Ishikawa (cell line): ENCODE data around the gene ACOXL.

Source experiments
- CEBPB ChIP-seq: IDR thresholded peaks from 2 replicates; pipeline ENCODE4 v1.6.1; 2012
- CREB1 ChIP-seq: IDR thresholded peaks from 2 replicates; pipeline ENCODE4 v1.6.1; 2012; ENCODE audit warnings: low read depth
- EGR1 ChIP-seq: IDR thresholded peaks from 2 replicates; pipeline ENCODE4 v1.6.1; 2012
- EP300 ChIP-seq: IDR thresholded peaks from 2 replicates; pipeline ENCODE4 v1.6.1; 2012; ENCODE audit warnings: borderline replicate concordance
- FOXM1 ChIP-seq: IDR thresholded peaks from 2 replicates; pipeline ENCODE4 v1.6.1; 2012; ENCODE audit warnings: low read depth, borderline replicate concordance
- NFIC ChIP-seq: IDR thresholded peaks from 2 replicates; pipeline ENCODE4 v1.6.1; 2012
- RAD21 ChIP-seq: IDR thresholded peaks from 2 replicates; pipeline ENCODE4 v1.6.1; 2012; ENCODE audit warnings: low read depth
- TAF1 ChIP-seq: IDR thresholded peaks from 2 replicates; pipeline ENCODE4 v1.6.1; 2012; ENCODE audit warnings: low read depth, mild to moderate bottlenecking
- TCF12 ChIP-seq: IDR thresholded peaks from 2 replicates; pipeline ENCODE4 v1.6.1; 2012; ENCODE audit warnings: low read depth
- TEAD4 ChIP-seq: IDR thresholded peaks from 2 replicates; pipeline ENCODE4 v1.6.1; 2012
- YY1 ChIP-seq: IDR thresholded peaks from 2 replicates; pipeline ENCODE4 v1.6.1; 2012; ENCODE audit warnings: low read depth
- ZBTB7A ChIP-seq: IDR thresholded peaks from 2 replicates; pipeline ENCODE4 v1.6.1; 2012; ENCODE audit warnings: low read depth
- TF ChIP-seq, protein P1 (sequence below): IDR thresholded peaks from 2 replicates; pipeline ENCODE4 v1.6.1; 2012
- TF ChIP-seq, protein P2 (sequence below): IDR thresholded peaks from 2 replicates; pipeline ENCODE4 v1.6.1; 2012; ENCODE audit warnings: low read depth, mild to moderate bottlenecking
- TF ChIP-seq, protein P3 (sequence below): IDR thresholded peaks from 2 replicates; pipeline ENCODE4 v1.6.1; 2012

Gene ACOXL

DNA sequence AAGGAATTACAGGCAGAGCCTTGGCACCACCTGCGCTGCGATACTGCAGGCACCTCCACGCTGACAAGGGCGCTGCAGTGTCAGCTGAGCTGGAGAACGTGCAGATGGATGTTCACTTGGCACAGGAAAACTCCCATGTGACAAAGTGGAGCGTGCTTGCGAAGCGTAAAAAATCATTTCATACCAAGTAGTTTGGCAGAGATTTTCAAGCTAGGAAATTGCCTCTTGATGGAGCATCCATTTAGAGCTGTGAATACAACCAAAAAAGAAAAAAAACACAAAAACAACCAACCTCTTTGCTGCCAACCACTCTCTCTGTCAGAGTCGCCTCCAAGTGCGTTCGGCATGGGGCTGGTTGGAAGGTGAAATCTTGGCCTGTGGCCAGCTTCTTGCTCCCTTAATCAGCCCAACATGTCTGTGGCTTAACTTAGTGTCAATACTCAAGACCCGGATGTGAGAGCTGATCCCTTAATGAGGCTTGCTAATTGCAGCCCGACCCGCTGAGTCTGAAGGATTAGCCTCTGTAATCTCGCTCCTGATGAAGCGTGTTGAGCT is 38.1 kb downstream of the ACOXL start:
- TF ChIP-seq ZBTB7A (no peak), TCF12 (no peak), EGR1 (no peak), TAF1 (no peak), CREB1 (no peak), CEBPB (no peak), TEAD4 (no peak), FOXM1 (no peak), EP300 (no peak), NFIC (no peak), YY1 (no peak), RAD21 (no peak)
- TF ChIP-seq, protein P1, sequence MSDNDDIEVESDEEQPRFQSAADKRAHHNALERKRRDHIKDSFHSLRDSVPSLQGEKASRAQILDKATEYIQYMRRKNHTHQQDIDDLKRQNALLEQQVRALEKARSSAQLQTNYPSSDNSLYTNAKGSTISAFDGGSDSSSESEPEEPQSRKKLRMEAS: no peak
- TF ChIP-seq, protein P2, sequence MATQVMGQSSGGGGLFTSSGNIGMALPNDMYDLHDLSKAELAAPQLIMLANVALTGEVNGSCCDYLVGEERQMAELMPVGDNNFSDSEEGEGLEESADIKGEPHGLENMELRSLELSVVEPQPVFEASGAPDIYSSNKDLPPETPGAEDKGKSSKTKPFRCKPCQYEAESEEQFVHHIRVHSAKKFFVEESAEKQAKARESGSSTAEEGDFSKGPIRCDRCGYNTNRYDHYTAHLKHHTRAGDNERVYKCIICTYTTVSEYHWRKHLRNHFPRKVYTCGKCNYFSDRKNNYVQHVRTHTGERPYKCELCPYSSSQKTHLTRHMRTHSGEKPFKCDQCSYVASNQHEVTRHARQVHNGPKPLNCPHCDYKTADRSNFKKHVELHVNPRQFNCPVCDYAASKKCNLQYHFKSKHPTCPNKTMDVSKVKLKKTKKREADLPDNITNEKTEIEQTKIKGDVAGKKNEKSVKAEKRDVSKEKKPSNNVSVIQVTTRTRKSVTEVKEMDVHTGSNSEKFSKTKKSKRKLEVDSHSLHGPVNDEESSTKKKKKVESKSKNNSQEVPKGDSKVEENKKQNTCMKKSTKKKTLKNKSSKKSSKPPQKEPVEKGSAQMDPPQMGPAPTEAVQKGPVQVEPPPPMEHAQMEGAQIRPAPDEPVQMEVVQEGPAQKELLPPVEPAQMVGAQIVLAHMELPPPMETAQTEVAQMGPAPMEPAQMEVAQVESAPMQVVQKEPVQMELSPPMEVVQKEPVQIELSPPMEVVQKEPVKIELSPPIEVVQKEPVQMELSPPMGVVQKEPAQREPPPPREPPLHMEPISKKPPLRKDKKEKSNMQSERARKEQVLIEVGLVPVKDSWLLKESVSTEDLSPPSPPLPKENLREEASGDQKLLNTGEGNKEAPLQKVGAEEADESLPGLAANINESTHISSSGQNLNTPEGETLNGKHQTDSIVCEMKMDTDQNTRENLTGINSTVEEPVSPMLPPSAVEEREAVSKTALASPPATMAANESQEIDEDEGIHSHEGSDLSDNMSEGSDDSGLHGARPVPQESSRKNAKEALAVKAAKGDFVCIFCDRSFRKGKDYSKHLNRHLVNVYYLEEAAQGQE: no peak
- TF ChIP-seq, protein P3, sequence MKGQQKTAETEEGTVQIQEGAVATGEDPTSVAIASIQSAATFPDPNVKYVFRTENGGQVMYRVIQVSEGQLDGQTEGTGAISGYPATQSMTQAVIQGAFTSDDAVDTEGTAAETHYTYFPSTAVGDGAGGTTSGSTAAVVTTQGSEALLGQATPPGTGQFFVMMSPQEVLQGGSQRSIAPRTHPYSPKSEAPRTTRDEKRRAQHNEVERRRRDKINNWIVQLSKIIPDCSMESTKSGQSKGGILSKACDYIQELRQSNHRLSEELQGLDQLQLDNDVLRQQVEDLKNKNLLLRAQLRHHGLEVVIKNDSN: no peak

DNA sequence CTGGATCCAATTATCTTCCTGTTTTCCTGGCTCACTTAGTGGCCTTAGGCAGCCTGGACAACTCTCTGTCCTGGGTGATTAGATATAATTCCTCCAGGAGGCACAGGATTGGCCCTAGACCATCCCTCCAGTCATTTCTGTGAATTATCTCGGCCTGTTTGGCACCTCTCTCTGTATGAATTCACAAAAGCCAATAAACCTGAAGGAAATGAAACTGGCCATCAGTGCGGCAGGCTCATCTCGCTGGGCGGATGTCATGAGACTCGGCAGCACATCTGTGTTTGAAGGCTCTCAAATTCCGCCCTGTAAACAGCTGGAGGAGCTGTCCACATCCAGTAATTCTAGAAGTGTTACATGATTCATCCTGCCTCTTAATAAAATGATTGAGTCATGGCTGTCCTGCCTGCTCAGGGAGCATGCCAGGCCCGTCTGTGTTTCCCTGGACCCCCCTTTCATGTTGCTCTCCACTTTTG is 38.6 kb downstream of the ACOXL start:
- TF ChIP-seq NFIC: no peak
- TF ChIP-seq, protein P2: peak; percentile 43; the same call in 1 of the 2 replicates
- no peak for TF ChIP-seq TAF1
- TF ChIP-seq, protein P3: no peak
- no peak for TF ChIP-seq YY1

DNA sequence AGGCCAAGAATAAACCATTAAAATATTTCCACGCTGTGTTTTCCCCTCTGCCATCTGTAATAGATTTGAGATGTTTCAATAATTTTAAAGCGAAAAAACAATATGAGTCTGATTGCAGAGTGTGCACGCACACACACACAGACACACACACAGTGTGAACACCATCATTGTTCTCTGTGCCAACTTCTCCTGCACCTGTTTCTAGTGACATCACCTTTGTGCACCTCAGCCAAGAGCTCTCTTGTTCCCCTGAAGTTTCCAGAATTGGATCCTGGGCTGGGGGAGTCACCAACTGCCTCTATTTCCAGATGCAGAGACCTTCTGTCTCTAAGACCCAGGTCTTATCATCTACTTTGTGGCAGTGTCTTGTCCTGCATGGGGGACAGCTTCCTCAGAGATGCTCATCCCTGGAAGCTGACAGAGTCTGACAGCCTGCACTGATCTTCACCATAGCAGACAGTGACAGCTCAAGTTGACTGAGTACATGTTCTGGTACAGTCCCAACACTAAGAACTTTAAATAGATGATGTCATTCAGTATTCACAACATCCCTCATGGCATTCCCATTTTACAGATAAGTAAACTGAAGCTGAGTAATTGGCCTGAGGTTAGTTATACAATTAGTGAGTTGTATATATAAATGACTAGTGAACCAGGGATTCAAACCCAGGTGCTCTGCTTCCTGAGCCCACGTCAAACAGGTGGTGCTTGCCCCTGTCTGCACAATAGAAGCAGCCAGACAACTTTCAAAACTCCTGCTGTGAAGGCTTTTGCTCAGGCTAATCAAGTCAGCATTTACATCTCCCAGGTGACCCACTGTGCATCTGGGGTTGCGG is 39.4 kb downstream of the ACOXL start:
- TF ChIP-seq TCF12 (no peak), ZBTB7A (no peak), NFIC (no peak), EGR1 (no peak), CEBPB (no peak), CREB1 (no peak), TAF1 (no peak), FOXM1 (no peak), TEAD4 (no peak), RAD21 (no peak), EP300 (no peak), YY1 (no peak)
- TF ChIP-seq, protein P2: no peak
- TF ChIP-seq, protein P3: no peak
- TF ChIP-seq, protein P1: no peak

DNA sequence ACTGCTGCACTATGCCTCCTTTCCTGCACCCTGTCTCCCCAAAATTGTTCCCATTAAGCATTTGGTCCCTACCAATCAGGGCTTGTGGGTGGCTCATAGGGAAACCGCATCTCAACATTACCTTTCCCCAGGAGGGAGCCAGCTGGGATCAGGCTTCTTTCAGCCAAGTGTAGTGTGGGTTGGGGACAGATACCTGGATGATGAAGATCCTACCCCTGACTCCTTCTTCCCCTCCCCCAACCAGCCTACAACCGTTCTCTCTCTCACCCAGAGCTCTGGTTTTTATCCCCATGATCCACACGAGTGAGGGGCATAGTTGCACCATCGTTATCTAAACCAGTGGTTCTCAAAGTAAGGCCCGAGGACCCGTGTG is 40.0 kb downstream of the ACOXL start:
- TF ChIP-seq TAF1: no peak
- TF ChIP-seq YY1: no peak
- TF ChIP-seq TCF12: no peak
- no peak for TF ChIP-seq FOXM1
- TF ChIP-seq CREB1: no peak
- TF ChIP-seq NFIC: no peak
- no peak for TF ChIP-seq ZBTB7A
- TF ChIP-seq, protein P2: no peak
- no peak for TF ChIP-seq TEAD4
- no peak for TF ChIP-seq CEBPB
- TF ChIP-seq, protein P3: no peak
- TF ChIP-seq, protein P1: no peak
- TF ChIP-seq RAD21: no peak
- no peak for TF ChIP-seq EGR1
- TF ChIP-seq EP300: no peak
